IPS DF 6.9 (cell line): ENCODE results near the gene CHIC2.

ENCODE experiments used
- DNase-seq: peaks from one replicate; pipeline ENCODE4 v3.0.0-alpha.2; 2013; ENCODE audit warnings: low read depth, low spot score
- H3K27ac ChIP-seq: one replicate; pipeline ENCODE4 v1.5.1; 2013; ENCODE audit warnings: low read length, control low read depth
- H3K27me3 ChIP-seq: 2 replicates; pipeline ENCODE4 v1.6.1; 2013; ENCODE audit warnings: mild to moderate bottlenecking, low read length; ENCODE audit not compliant: control insufficient read depth, insufficient read depth
- H3K36me3 ChIP-seq: 2 replicates; pipeline ENCODE4 v1.6.1; 2013; ENCODE audit warnings: low read length; ENCODE audit not compliant: control insufficient read depth, insufficient read depth
- H3K4me1 ChIP-seq: 2 replicates; pipeline ENCODE4 v1.6.1; 2013; ENCODE audit warnings: low read length; ENCODE audit not compliant: control insufficient read depth, insufficient read depth
- H3K4me3 ChIP-seq: 2 replicates; pipeline ENCODE4 v1.5.1; 2013; ENCODE audit warnings: mild to moderate bottlenecking, low read length
- H3K9me3 ChIP-seq: 2 replicates; pipeline ENCODE4 v1.6.1; 2013; ENCODE audit warnings: low read length, inconsistent platforms; ENCODE audit not compliant: control insufficient read depth, insufficient read depth
- WGBS: extraction: QIAGEN DNeasy Blood & Tissue Kit; methylation state at CpG from one replicate; pipeline ENCODE4 v1.1.7; 2013; ENCODE audit warnings: mixed read lengths, missing lambda C conversion rate; ENCODE audit not compliant: insufficient read length, insufficient coverage; 5-methylcytosine and 5-hydroxymethylcytosine counted together

Gene CHIC2

DNA sequence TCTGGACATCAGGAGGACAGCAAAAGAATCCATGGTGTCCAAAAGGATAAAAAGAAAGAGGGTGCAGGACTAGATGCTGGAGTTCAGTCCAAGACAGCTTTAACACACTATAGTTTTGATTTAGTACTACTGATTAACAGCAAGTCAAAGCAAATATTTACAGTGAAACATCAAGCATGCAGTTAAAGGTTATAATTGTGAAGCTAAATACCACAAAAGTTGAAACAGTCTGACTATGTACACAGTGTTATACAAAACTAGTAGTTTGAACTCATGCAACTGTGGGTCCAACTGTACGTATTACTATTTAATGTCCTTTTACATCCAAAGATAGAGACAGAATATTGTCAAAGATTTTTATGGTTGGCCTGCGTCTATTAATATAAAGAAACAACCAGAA lies 57.6 kb downstream of the CHIC2 start:
- no CpG with 5 or more reads among the region's 2 CpGs for WGBS
- Histone ChIP-seq H3K9me3 (no peaks in the 10 kb centered on the region), H3K4me3 (no peak overlapping the region), H3K4me1 (no peaks in the 10 kb centered on the region), H3K36me3 (no peaks in the 10 kb centered on the region), H3K27me3 (no peaks in the 10 kb centered on the region), H3K27ac (no peak overlapping the region)
- no peak for DNase-seq

DNA sequence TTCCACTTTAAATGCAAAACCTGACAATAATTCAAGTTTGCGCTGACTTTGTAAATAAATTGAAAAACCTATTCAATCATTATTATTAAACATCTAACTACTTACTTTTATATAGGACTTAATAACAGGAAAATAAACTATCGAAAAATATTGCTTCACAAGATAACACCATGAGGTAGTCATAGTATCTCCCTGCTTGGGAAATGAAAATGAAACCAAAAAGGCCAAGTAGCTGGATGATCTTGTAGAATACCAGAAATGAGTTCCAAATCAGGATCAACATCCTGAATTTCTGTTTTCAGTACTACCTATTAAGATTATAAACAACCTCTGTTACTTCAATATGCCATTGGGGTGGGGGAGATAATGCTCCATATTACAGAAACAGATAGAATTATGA lies 58.9 kb downstream of the CHIC2 start:
- DNase-seq: no peak
- H3K4me3 ChIP-seq: no peak overlapping the region
- no peak overlapping the region for H3K27ac ChIP-seq
- WGBS: 100% methylated on average over 2 of the region's 2 CpGs
- no peaks in the 10 kb centered on the region for H3K36me3 ChIP-seq
- no peaks in the 10 kb centered on the region for H3K4me1 ChIP-seq
- H3K27me3 ChIP-seq: no peaks in the 10 kb centered on the region
- no peaks in the 10 kb centered on the region for H3K9me3 ChIP-seq

DNA sequence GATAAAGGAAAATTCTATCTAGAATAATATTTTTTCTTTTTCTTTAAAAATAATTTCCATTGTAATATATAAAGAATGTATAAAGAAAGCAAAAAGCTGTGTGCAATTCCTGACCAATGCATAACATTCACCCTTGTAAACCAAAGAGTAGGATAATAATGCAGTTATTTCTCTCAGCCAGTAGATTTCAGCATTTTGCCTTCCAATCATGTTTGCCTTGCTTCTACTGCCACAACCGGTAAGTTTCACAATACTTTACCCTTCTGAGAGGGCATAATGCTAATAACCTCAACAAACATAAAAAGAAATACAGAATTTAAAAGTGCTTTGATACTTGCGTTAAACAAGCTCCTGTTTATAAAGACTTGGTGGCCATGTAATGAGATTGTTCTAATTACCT lies 59.9 kb downstream of the CHIC2 start:
- no peaks in the 10 kb centered on the region for H3K27me3 ChIP-seq
- no peak overlapping the region for H3K27ac ChIP-seq
- no peak overlapping the region for H3K4me3 ChIP-seq
- H3K36me3 ChIP-seq: no peaks in the 10 kb centered on the region
- H3K4me1 ChIP-seq: no peaks in the 10 kb centered on the region
- no peaks in the 10 kb centered on the region for H3K9me3 ChIP-seq
- WGBS: no CpG with 5 or more reads among the region's 2 CpGs
- no peak for DNase-seq

DNA sequence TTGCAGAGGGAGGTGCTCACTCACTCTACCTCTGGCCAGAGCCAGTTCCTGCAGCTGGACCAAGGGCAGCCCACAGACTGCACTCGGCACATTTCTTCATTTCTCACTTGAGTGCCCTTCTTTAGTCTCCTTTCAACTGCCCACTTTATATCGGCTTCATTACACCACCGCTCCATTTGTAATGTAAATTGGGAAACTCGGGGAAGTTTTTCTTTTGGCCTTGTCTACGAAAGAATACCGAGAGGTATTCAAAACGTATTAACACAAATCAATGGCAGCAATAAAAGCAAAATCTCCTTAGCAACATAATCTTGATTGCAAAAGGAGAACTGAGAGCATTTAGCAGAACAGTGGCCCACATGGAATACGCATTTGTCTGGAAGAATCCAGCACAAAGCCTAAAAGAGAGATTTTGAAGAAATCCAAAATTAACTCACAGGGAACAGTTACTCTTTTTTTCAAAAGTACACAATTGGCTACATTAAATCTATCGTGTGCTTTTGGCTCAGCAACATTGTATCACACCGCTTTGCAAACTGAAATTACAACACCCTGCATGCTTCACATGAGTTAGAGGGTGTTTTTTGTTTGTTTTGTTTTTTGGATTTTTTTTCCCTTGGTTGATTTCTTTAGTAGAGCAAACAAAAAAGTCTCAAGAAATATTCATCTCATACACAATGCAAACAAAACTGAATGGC lies 62.6 kb downstream of the CHIC2 start:
- Histone ChIP-seq H3K27me3 (no peaks in the 10 kb centered on the region), H3K36me3 (no peaks in the 10 kb centered on the region), H3K4me3 (no peak overlapping the region), H3K4me1 (no peaks in the 10 kb centered on the region), H3K9me3 (no peaks in the 10 kb centered on the region), H3K27ac (no peak overlapping the region)
- DNase-seq: no peak
- WGBS: no CpG with 5 or more reads among the region's 10 CpGs

DNA sequence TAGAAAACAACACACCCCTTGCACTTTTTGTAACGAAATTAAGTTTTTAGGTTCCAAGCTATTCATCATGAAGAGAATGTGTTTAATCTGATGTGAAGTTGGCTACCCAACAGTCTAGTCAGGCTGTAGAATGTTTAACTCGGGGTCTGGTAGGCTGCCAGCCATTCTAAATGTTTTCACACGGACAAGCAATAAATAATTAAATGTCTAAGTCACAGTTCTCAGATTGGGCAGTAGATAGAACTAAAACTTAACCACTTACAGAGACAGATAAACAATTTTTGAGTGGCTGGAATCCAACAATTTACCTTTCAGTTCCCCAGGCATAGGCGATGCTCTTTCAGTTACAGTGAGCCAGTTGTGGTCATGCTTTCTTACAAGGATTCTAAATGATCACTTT lies 66.5 kb downstream of the CHIC2 start:
- Histone ChIP-seq H3K27ac (no peak overlapping the region), H3K27me3 (no peaks in the 10 kb centered on the region), H3K4me3 (no peak overlapping the region), H3K9me3 (no peaks in the 10 kb centered on the region), H3K36me3 (no peaks in the 10 kb centered on the region), H3K4me1 (no peaks in the 10 kb centered on the region)
- WGBS: no CpG with 5 or more reads among the region's 4 CpGs
- no peak for DNase-seq

DNA sequence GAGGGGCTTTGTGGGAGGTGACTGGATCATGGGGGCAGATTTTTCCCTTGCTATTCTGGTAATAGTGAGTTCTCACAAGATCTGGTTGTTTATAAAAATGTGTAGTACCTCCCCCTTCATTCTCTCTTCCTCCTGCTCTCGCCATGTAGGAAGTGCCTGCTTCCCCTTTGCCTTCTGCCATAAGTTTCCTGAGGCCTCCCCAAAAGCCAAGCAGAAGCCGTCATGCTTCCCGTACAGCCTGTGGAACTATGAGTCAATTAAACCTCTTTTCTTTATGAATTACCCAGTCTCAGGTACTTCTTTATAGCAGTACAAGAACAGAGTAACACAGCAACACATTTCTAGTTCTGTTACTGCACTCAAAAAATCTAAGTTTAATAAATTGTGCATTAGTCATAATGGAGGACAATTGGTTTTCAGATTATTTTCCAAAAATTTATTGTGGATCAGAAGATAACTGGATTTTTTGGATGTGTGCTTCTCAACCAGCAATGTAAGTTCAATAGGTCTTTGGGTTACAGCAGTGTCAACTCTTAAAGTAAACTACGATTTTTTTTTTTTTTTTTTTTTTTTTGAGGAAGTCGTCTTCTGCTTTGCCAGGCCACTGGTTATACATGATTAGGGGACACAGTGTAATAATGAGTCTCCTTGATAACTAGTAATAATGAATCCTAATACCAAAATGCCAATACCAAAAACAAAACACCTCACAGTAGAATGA lies 69.9 kb downstream of the CHIC2 start:
- Histone ChIP-seq H3K27ac (no peak overlapping the region), H3K9me3 (no peaks in the 10 kb centered on the region), H3K4me1 (no peaks in the 10 kb centered on the region), H3K36me3 (no peaks in the 10 kb centered on the region), H3K27me3 (no peaks in the 10 kb centered on the region), H3K4me3 (no peak overlapping the region)
- no CpG with 5 or more reads among the region's 5 CpGs for WGBS
- no peak for DNase-seq

DNA sequence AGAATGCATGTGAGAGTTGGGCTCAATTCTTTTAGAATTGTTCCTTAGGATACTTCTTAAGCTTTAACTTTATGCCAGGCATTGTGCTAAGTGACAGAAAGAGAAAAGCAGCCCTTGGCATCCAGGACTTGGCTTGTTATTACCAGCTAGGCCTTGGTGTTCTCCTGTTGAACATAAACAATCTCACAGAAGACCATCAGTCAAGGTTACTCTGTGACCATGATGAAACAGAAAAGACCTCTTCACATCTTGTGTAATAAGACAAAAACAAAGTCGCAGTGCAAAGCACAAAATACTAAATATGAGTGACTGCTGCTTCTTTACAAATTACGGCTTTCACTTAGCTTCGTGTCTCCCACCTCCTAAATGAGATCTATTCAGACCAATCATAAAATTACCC lies 71.6 kb downstream of the CHIC2 start:
- H3K9me3 ChIP-seq: no peaks in the 10 kb centered on the region
- no peak overlapping the region for H3K27ac ChIP-seq
- no peak overlapping the region for H3K4me3 ChIP-seq
- no peaks in the 10 kb centered on the region for H3K27me3 ChIP-seq
- WGBS: no CpG with 5 or more reads among the region's 3 CpGs
- H3K36me3 ChIP-seq: no peaks in the 10 kb centered on the region
- no peak for DNase-seq
- H3K4me1 ChIP-seq: no peaks in the 10 kb centered on the region

DNA sequence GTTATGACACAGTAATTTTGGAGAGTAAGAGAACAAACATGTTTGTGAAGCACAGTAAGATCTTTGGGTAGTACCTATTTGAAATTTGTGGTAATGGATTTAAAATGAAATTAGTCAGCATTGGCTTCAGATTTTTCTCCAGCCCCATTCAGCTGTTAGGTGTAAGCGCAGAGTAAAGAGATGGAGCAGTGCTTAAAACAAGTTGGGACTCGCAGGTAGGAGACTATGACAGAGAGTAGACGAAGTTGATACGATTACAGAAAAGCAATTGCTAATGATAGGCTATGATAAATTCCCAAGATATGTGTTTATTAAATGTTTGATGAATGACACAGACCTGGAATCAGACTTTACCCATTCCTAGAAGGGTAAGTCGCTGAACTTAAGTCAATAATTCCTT lies 72.6 kb downstream of the CHIC2 start:
- H3K9me3 ChIP-seq: no peaks in the 10 kb centered on the region
- WGBS: no CpG with 5 or more reads among the region's 5 CpGs
- no peaks in the 10 kb centered on the region for H3K4me1 ChIP-seq
- no peaks in the 10 kb centered on the region for H3K36me3 ChIP-seq
- H3K27me3 ChIP-seq: no peaks in the 10 kb centered on the region
- no peak overlapping the region for H3K27ac ChIP-seq
- no peak overlapping the region for H3K4me3 ChIP-seq
- no peak for DNase-seq

DNA sequence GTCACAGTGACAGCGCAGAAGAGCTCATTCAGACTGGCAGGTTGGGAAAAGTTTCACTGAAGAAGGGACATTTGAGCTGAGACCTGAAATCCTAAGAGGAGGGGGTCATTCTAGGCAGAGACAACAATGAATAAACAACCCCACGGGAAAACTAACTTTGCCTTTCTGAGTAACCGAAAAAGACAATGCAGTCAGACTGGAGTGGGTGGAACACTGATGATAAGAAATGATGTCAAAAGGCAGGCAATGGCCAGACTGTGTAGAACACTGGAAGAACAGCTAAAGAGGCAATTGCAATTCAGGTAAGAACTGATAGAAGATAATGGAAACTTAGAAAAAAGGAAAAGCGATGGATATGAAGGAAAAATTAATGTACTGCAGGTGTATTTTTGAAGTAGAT lies 73.8 kb downstream of the CHIC2 start:
- no peaks in the 10 kb centered on the region for H3K27me3 ChIP-seq
- H3K27ac ChIP-seq: no peak overlapping the region
- no peak overlapping the region for H3K4me3 ChIP-seq
- 100% methylated on average over 1 of the region's 4 CpGs for WGBS
- H3K36me3 ChIP-seq: no peaks in the 10 kb centered on the region
- no peaks in the 10 kb centered on the region for H3K4me1 ChIP-seq
- no peaks in the 10 kb centered on the region for H3K9me3 ChIP-seq
- no peak for DNase-seq

DNA sequence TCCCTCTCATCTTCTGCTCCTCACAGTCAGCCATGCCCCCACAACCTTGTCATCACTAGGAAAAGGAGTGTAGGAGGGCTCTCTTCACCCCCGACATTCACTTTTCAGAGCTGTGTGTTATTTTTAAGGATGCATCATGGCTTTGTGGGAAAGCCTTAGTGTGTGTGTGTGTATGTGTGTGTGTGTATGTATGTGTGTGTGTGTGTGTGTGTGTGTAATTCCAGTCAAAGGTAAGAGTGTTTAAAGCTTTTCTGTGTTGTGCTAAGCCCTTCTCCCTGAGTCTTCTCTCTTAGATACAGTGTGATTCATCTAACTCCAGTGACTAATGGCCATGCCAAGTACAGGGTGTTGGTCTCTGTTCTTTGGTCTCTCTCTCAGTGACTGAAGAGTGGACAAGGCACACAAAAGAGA lies 76.6 kb downstream of the CHIC2 start:
- no CpG with 5 or more reads among the region's 1 CpG for WGBS
- no peaks in the 10 kb centered on the region for H3K27me3 ChIP-seq
- no peaks in the 10 kb centered on the region for H3K36me3 ChIP-seq
- no peaks in the 10 kb centered on the region for H3K9me3 ChIP-seq
- no peaks in the 10 kb centered on the region for H3K4me1 ChIP-seq
- DNase-seq: no peak
- no peak overlapping the region for H3K4me3 ChIP-seq
- H3K27ac ChIP-seq: no peak overlapping the region

DNA sequence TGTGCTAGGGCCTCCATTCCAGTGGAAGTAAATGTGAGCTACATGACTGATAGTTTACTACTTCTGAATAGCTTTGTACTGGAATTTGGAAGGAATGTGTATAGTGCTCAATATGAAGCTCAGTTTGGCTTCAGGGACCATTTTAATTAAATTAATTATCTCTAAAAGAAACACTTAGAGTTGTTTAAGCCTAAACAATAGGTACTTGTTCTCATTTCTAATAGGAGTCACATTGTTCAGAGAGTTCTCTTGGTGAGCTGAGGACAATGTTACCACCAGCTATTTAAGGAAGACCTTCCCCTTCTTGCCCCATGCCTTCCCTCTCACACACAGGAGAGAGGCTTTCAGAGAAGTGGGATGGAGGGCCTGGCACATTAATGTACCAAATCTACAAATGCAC lies 78.3 kb downstream of the CHIC2 start:
- Histone ChIP-seq H3K27ac (no peak overlapping the region), H3K36me3 (no peaks in the 10 kb centered on the region), H3K27me3 (no peaks in the 10 kb centered on the region), H3K4me3 (no peak overlapping the region), H3K9me3 (no peaks in the 10 kb centered on the region), H3K4me1 (no peaks in the 10 kb centered on the region)
- DNase-seq: no peak
